H9 (cell line): Measurements from ENCODE around the gene OR6B2. TPM values are rescaled to one million over a fixed set of nuclear protein-coding genes. Genes with fewer than 3 reads are reported as not detected.
A peak's percentile ranks its signal among the peaks of the same experiment; 100 is the strongest.

Experiments used
- DNase-seq: peaks from one replicate; pipeline ENCODE4 v3.0.0-alpha.2; 2017
- H2AFZ ChIP-seq: one replicate; pipeline ENCODE4 v1.6.1; 2013; ENCODE audit warnings: mild to moderate bottlenecking, low read length, control low read depth, moderate library complexity
- H2AK5ac ChIP-seq: 2 replicates; pipeline ENCODE4 v1.6.1; 2013; ENCODE audit warnings: low read length, control low read depth, mixed read lengths; ENCODE audit not compliant: insufficient read length
- H2BK120ac ChIP-seq: one replicate; pipeline ENCODE4 v1.6.1; 2013; ENCODE audit warnings: low read depth, mild to moderate bottlenecking, low read length, control low read depth, inconsistent platforms; ENCODE audit not compliant: poor library complexity, severe bottlenecking
- H2BK12ac ChIP-seq: 2 replicates; pipeline ENCODE4 v1.6.1; 2013; ENCODE audit warnings: low read length, control low read depth, mixed read lengths, low read depth; ENCODE audit not compliant: insufficient read length
- H2BK15ac ChIP-seq: 2 replicates; pipeline ENCODE4 v1.6.1; 2013; ENCODE audit warnings: low read depth, low read length, control low read depth
- H2BK20ac ChIP-seq: one replicate; pipeline ENCODE4 v1.6.1; 2013; ENCODE audit warnings: low read depth, mild to moderate bottlenecking, low read length, control low read depth, inconsistent platforms; ENCODE audit not compliant: poor library complexity, severe bottlenecking
- H2BK5ac ChIP-seq: 2 replicates; pipeline ENCODE4 v1.6.1; 2013; ENCODE audit warnings: low read length, control low read depth, mixed read lengths; ENCODE audit not compliant: insufficient read length
- H3K14ac ChIP-seq: 2 replicates; pipeline ENCODE4 v1.6.1; 2013; ENCODE audit warnings: low read length, control low read depth; ENCODE audit not compliant: insufficient read depth
- H3K18ac ChIP-seq: 2 replicates; pipeline ENCODE4 v1.6.1; 2013; ENCODE audit warnings: low read depth, mild to moderate bottlenecking, mixed read lengths, low read length, control low read depth; ENCODE audit not compliant: insufficient read length
- H3K23ac ChIP-seq: 2 replicates; pipeline ENCODE4 v1.6.1; 2013; ENCODE audit warnings: low read length, control low read depth, mixed read lengths, low read depth; ENCODE audit not compliant: insufficient read length
- H3K23me2 ChIP-seq: 2 replicates; pipeline ENCODE4 v1.6.1; 2013; ENCODE audit warnings: low read depth, mild to moderate bottlenecking, mixed read lengths, low read length, control low read depth; ENCODE audit not compliant: insufficient read length, poor library complexity, severe bottlenecking
- H3K27ac ChIP-seq: 2 replicates; pipeline ENCODE4 v1.5.1; 2013; ENCODE audit warnings: low read length, control low read depth, mixed read lengths, low read depth; ENCODE audit not compliant: insufficient read length
- H3K27me3 ChIP-seq: 2 replicates; pipeline ENCODE4 v1.6.1; 2013; ENCODE audit warnings: low read length, control low read depth, inconsistent platforms; ENCODE audit not compliant: insufficient read depth
- H3K4ac ChIP-seq: 2 replicates; pipeline ENCODE4 v1.6.1; 2013; ENCODE audit warnings: low read depth, mild to moderate bottlenecking, control low read depth, inconsistent platforms, low read length, moderate library complexity
- H3K4me1 ChIP-seq: 2 replicates; pipeline ENCODE4 v1.6.1; 2013; ENCODE audit warnings: low read length, control low read depth, inconsistent platforms; ENCODE audit not compliant: insufficient read depth
- H3K4me2 ChIP-seq: 2 replicates; pipeline ENCODE4 v1.6.1; 2013; ENCODE audit warnings: low read length, control low read depth, mixed read lengths; ENCODE audit not compliant: insufficient read length, insufficient read depth
- H3K56ac ChIP-seq: 2 replicates; pipeline ENCODE4 v1.6.1; 2013; ENCODE audit warnings: low read depth, mild to moderate bottlenecking, mixed read lengths, low read length, control low read depth; ENCODE audit not compliant: insufficient read length
- H3K79me1 ChIP-seq: 2 replicates; pipeline ENCODE4 v1.6.1; 2013; ENCODE audit warnings: low read depth, mild to moderate bottlenecking, moderate library complexity, low read length, control low read depth, inconsistent platforms; ENCODE audit not compliant: insufficient read depth, poor library complexity, severe bottlenecking
- H3K79me2 ChIP-seq: 2 replicates; pipeline ENCODE4 v1.6.1; 2013; ENCODE audit warnings: low read length, control low read depth, inconsistent platforms; ENCODE audit not compliant: insufficient read depth
- H3K9ac ChIP-seq: 2 replicates; pipeline ENCODE4 v1.6.1; 2013; ENCODE audit warnings: low read length, control low read depth, mixed read lengths; ENCODE audit not compliant: insufficient read length; ENCODE audit errors: extremely low read depth
- H3K9me3 ChIP-seq: one replicate; pipeline ENCODE4 v1.6.1; 2013; ENCODE audit warnings: low read depth, low read length, inconsistent platforms; ENCODE audit not compliant: control insufficient read depth
- H3T11ph ChIP-seq: one replicate; pipeline ENCODE4 v1.6.1; 2013; ENCODE audit warnings: mild to moderate bottlenecking, low read length, control low read depth, inconsistent platforms
- H4K20me1 ChIP-seq: one replicate; pipeline ENCODE4 v1.6.1; 2013; ENCODE audit not compliant: control insufficient read depth, insufficient read length, insufficient read depth
- H4K5ac ChIP-seq: 2 replicates; pipeline ENCODE4 v1.6.1; 2013; ENCODE audit warnings: low read depth, mild to moderate bottlenecking, mixed read lengths, low read length, control low read depth; ENCODE audit not compliant: insufficient read length
- H4K8ac ChIP-seq: replicated peaks from 2 replicates; pipeline ENCODE4 v1.6.1; 2013; ENCODE audit warnings: low read length, control low read depth, mixed read lengths, low read depth; ENCODE audit not compliant: insufficient read length
- H4K91ac ChIP-seq: 2 replicates; pipeline ENCODE4 v1.6.1; 2013; ENCODE audit warnings: low read depth, mild to moderate bottlenecking, moderate library complexity, mixed read lengths, low read length, control low read depth; ENCODE audit not compliant: insufficient read length
- H3K27ac Mint-ChIP-seq, 3 experiments: 2 replicates in 2 of 3; 3 replicates in 1 of 3; pipeline ENCODE4 v1.8.0; 2020 to 2021; ENCODE audit warnings: mixed read lengths in 3 of 3, mild to moderate bottlenecking in 1 of 3, moderate library complexity in 1 of 3
- H3K27me3 Mint-ChIP-seq: 2 replicates; pipeline ENCODE4 v1.8.0; 2021; ENCODE audit warnings: low read depth, mild to moderate bottlenecking, moderate library complexity, mixed read lengths
- H3K36me3 Mint-ChIP-seq, 3 experiments: 2 replicates in 2 of 3; 3 replicates in 1 of 3; pipeline ENCODE4 v1.8.0; 2020 to 2021; ENCODE audit warnings: low read depth in 3 of 3, mixed read lengths in 3 of 3; ENCODE audit not compliant: insufficient read depth in 1 of 3
- H3K4me1 Mint-ChIP-seq, 2 experiments: 2 replicates each; pipeline ENCODE4 v1.8.0; 2020; ENCODE audit warnings: mixed read lengths in 2 of 2
- H3K4me3 Mint-ChIP-seq, 2 experiments: 2 replicates in 1 of 2; 3 replicates in 1 of 2; pipeline ENCODE4 v1.8.0; 2020 to 2021; ENCODE audit warnings: mild to moderate bottlenecking in 2 of 2, mixed read lengths in 2 of 2, moderate library complexity in 1 of 2
- H3K9me3 Mint-ChIP-seq, 2 experiments: 2 replicates in 1 of 2; 3 replicates in 1 of 2; pipeline ENCODE4 v1.8.0; 2020; ENCODE audit warnings: mild to moderate bottlenecking in 2 of 2, mixed read lengths in 2 of 2, moderate library complexity in 1 of 2
- WGBS: extraction: QIAGEN DNeasy Blood & Tissue Kit; methylation state at CpG from one replicate; pipeline ENCODE4 v1.1.7; 2013; ENCODE audit warnings: missing lambda C conversion rate, low lambda C conversion rate, mixed read lengths; ENCODE audit not compliant: insufficient read length; ENCODE audit errors: extremely low coverage; 5-methylcytosine and 5-hydroxymethylcytosine counted together
- total RNA-seq: library from RNA; stranded (reverse); gene quantifications from 2 replicates; pipeline ENCODE4 v1.2.1, GENCODE V29; 2021
- TF ChIP-seq, protein P1 (sequence below): fragments of 200-600 bp; sonication (generic); conservative IDR thresholded peaks from 3 replicates; pipeline ENCODE4 v1.8.0; 2021; ENCODE audit warnings: antibody characterized with exemption, mild to moderate bottlenecking

The OR6B2 gene
- total RNA-seq, 1 experiment from 2014 or later: not detected

DNA sequence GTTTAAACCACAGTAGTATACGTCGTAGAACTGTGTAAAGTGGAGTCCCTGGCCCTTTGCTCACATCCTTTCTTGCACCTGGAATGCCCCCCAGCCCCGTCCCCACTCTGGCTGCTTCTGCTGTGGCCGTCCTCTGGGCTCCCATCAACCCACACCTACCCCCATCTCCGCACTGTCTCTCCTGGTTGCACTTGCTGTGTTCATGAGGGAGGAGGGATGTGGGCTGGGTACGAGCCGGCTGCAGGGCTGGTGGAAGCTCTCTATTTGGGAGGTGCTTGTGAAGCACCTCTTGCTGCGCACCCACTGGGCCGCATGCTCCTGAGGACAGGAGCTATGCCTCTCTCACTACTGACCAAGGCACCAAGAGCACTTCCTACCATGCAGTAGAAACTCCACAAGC, 18.0 kb upstream of the OR6B2 start:
- H2BK15ac ChIP-seq: no peak overlapping the region
- no peak overlapping the region for H3K4me2 ChIP-seq
- Mint-ChIP-seq H3K27ac (peak overlapping the region in 1 of 3 experiments; percentile 78; a peak in 1 of 7 replicates), H3K36me3 (no peaks in the 10 kb centered on the region; a peak in 1 of 7 replicates), H3K4me1 (peaks cover 0 to 3% of the 10 kb centered on the region in 2 experiments; a peak in 1 of 4 replicates), H3K4me3 (no peak overlapping the region), H3K9me3 (no peaks in the 10 kb centered on the region; a peak in 1 of 5 replicates), H3K27me3 (peaks cover 36% of the 10 kb centered on the region)
- no peak overlapping the region for H4K91ac ChIP-seq
- H3K4me1 ChIP-seq: no peaks in the 10 kb centered on the region
- no peak overlapping the region for H3T11ph ChIP-seq
- DNase-seq: no peak
- no peak overlapping the region for H2AFZ ChIP-seq
- no peaks in the 10 kb centered on the region for H3K79me1 ChIP-seq
- H4K8ac ChIP-seq: no peak overlapping the region
- no peak overlapping the region for H2BK5ac ChIP-seq
- TF ChIP-seq, protein P1, sequence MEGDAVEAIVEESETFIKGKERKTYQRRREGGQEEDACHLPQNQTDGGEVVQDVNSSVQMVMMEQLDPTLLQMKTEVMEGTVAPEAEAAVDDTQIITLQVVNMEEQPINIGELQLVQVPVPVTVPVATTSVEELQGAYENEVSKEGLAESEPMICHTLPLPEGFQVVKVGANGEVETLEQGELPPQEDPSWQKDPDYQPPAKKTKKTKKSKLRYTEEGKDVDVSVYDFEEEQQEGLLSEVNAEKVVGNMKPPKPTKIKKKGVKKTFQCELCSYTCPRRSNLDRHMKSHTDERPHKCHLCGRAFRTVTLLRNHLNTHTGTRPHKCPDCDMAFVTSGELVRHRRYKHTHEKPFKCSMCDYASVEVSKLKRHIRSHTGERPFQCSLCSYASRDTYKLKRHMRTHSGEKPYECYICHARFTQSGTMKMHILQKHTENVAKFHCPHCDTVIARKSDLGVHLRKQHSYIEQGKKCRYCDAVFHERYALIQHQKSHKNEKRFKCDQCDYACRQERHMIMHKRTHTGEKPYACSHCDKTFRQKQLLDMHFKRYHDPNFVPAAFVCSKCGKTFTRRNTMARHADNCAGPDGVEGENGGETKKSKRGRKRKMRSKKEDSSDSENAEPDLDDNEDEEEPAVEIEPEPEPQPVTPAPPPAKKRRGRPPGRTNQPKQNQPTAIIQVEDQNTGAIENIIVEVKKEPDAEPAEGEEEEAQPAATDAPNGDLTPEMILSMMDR: no peak
- H4K20me1 ChIP-seq: no peaks in the 10 kb centered on the region
- H2BK20ac ChIP-seq: no peak overlapping the region
- H3K18ac ChIP-seq: no peak overlapping the region
- H3K9ac ChIP-seq: no peak overlapping the region
- no peak overlapping the region for H3K23ac ChIP-seq
- H3K79me2 ChIP-seq: no peaks in the 10 kb centered on the region
- no peak overlapping the region for H2BK12ac ChIP-seq
- no peak overlapping the region for H2BK120ac ChIP-seq
- no peaks in the 10 kb centered on the region for H3K27me3 ChIP-seq
- no peaks in the 10 kb centered on the region for H3K9me3 ChIP-seq
- no CpG with 5 or more reads among the region's 9 CpGs for WGBS
- no peaks in the 10 kb centered on the region for H3K23me2 ChIP-seq
- no peak overlapping the region for H2AK5ac ChIP-seq
- H3K56ac ChIP-seq: no peak overlapping the region
- no peak overlapping the region for H3K27ac ChIP-seq
- no peak overlapping the region for H4K5ac ChIP-seq
- H3K4ac ChIP-seq: no peak overlapping the region
- H3K14ac ChIP-seq: no peak overlapping the region
